Activated T-helper 1 cell treated with Interleukin-2 at 50 U/mL for 16 hours (primary cell): ENCODE data around the gene LRRN1.
"Not testable (repeated sequence)": the region's sequence is repeated elsewhere in the genome, so short reads cannot be mapped to it uniquely, and the experiment has no call there.

ENCODE experiments used
- DNase-seq: peaks from one replicate; pipeline ENCODE4 v3.0.0-alpha.2; 2020; ENCODE audit warnings: low read depth

LRRN1 gene

GRCh38 chr3:3813013-3813412 lies 13.8 kb downstream of the LRRN1 start:
- DNase-seq = no peak

GRCh38 chr3:3815206-3815605 lies 16.0 kb downstream of the LRRN1 start:
- DNase-seq = no peak

GRCh38 chr3:3816034-3816433 lies 16.8 kb downstream of the LRRN1 start:
- no peak for DNase-seq

GRCh38 chr3:3817865-3818264 lies 18.6 kb downstream of the LRRN1 start:
- no peak for DNase-seq

GRCh38 chr3:3821777-3822176 lies 22.5 kb downstream of the LRRN1 start:
- no peak for DNase-seq

- DNase-seq = no peak
Observed at GRCh38 chr3:3825035-3825434, 25.8 kb downstream of the LRRN1 start.

- DNase-seq = no peak
Observed at GRCh38 chr3:3826521-3826920, 27.3 kb downstream of the LRRN1 start.

GRCh38 chr3:3827111-3827510 lies 27.9 kb downstream of the LRRN1 start:
- no peak for DNase-seq

GRCh38 chr3:3828417-3828816 lies 29.2 kb downstream of the LRRN1 start:
- DNase-seq = not testable (repeated sequence)

- no peak for DNase-seq
Observed at GRCh38 chr3:3836845-3837244, 37.6 kb downstream of the LRRN1 start.

- no peak for DNase-seq
Observed at GRCh38 chr3:3842356-3842755, 43.1 kb downstream of the LRRN1 start.

- no peak for DNase-seq
Observed at GRCh38 chr3:3847994-3848922, 49.0 kb downstream of the LRRN1 start.

GRCh38 chr3:3848923-3849275 lies 49.7 kb downstream of the LRRN1 start:
- DNase-seq = no peak

GRCh38 chr3:3851621-3852323 lies 52.5 kb downstream of the LRRN1 start:
- no peak for DNase-seq

GRCh38 chr3:3853544-3853943 lies 54.3 kb downstream of the LRRN1 start:
- DNase-seq = no peak

GRCh38 chr3:3855056-3855455 lies 55.8 kb downstream of the LRRN1 start:
- no peak for DNase-seq

GRCh38 chr3:3860235-3860634 lies 61.0 kb downstream of the LRRN1 start:
- DNase-seq = no peak

- no peak for DNase-seq
Observed at GRCh38 chr3:3862534-3862933, 63.3 kb downstream of the LRRN1 start.

GRCh38 chr3:3875491-3875890 lies 76.3 kb downstream of the LRRN1 start:
- no peak for DNase-seq

- DNase-seq = no peak
Observed at GRCh38 chr3:3881050-3881449, 81.8 kb downstream of the LRRN1 start.

- not testable (repeated sequence) for DNase-seq
Observed at GRCh38 chr3:3887311-3887710, 88.1 kb downstream of the LRRN1 start.

- DNase-seq = no peak
Observed at GRCh38 chr3:3893590-3893989, 94.4 kb downstream of the LRRN1 start.
